Activated naive CD8-positive, alpha-beta T cell treated with anti-CD3 and anti-CD28 coated beads, Interleukin-2, amount 10 ng/mL, durations not matched to agents 7 days and 5 days (primary cell): ENCODE measurements around the gene LMTK2. TPM values are rescaled to one million over a fixed set of nuclear protein-coding genes. Genes with fewer than 3 reads are reported as not detected.

Experiments
- ATAC-seq: fragments of 150-1000 bp; cut with Tn5 transposase; one replicate; pipeline ENCODE4 v1.10.0; 2021; ENCODE audit warnings: low read depth, moderate library complexity
- POLR2A ChIA-PET: fragments of 350-600 bp; sonication (Branson Sonifier 250); formaldehyde crosslinking; loops from one replicate; lab custom pipeline; 2021; ENCODE audit warnings: antibody characterized with exemption; lab: Charles Lee
- DNase-seq: peaks from one replicate; pipeline ENCODE4 v3.0.0; 2021
- H3K27ac Mint-ChIP-seq: one replicate; pipeline ENCODE4 v1.8.0; 2022; ENCODE audit warnings: mild to moderate bottlenecking, mixed read lengths
- H3K27me3 Mint-ChIP-seq: one replicate; pipeline ENCODE4 v1.8.0; 2022; ENCODE audit warnings: mild to moderate bottlenecking, moderate library complexity, mixed read lengths
- H3K36me3 Mint-ChIP-seq: one replicate; pipeline ENCODE4 v1.8.0; 2021; ENCODE audit warnings: mild to moderate bottlenecking, mixed read lengths
- H3K4me1 Mint-ChIP-seq: one replicate; pipeline ENCODE4 v1.8.0; 2021; ENCODE audit warnings: mixed read lengths
- H3K4me3 Mint-ChIP-seq: one replicate; pipeline ENCODE4 v1.8.0; 2022; ENCODE audit warnings: mild to moderate bottlenecking, moderate library complexity, mixed read lengths
- H3K9me3 Mint-ChIP-seq: one replicate; pipeline ENCODE4 v1.8.0; 2021; ENCODE audit warnings: mixed read lengths
- total RNA-seq, 2 experiments: library from RNA; stranded (reverse); gene quantifications; one replicate each; pipeline ENCODE4 v1.2.3, GENCODE V29; 2021

The LMTK2 gene
- total RNA-seq, 2 experiments from 2014 or later = 13.1 to 13.5 TPM

GRCh38 chr7:98209166-98209920 lies 102.7 kb downstream of the LMTK2 start:
- Mint-ChIP-seq H3K4me3 (no peak overlapping the region), H3K27me3 (no peaks in the 10 kb centered on the region), H3K9me3 (no peaks in the 10 kb centered on the region), H3K36me3 (peaks cover 9% of the 10 kb centered on the region), H3K4me1 (peaks cover 3% of the 10 kb centered on the region), H3K27ac (no peak overlapping the region)
- POLR2A ChIA-PET = no interaction called here
- ATAC-seq (no peak), DNase-seq (no peak)

GRCh38 chr7:98210513-98211220 lies 104.0 kb downstream of the LMTK2 start:
- no peak for ATAC-seq

GRCh38 chr7:98211221-98211675 lies 104.6 kb downstream of the LMTK2 start, which contains the start of gene BHLHA15:
TSS of gene BHLHA15 (plus strand) at chr7:98211439. CDS start at chr7:98212310, 871 bp downstream.
- Mint-ChIP-seq H3K4me3 (peak within 1 kb of the TSS; percentile 39), H3K9me3 (no peaks in the 10 kb centered on the region), H3K27me3 (no peaks in the 10 kb centered on the region), H3K27ac (no peak within 1 kb of the TSS), H3K36me3 (peaks cover 2% of the 10 kb centered on the region), H3K4me1 (no peaks in the 10 kb centered on the region)
- POLR2A ChIA-PET = no interaction called here
- ATAC-seq (peak; percentile 26), DNase-seq (no peak)

More at GRCh38 chr7:98210513-98211220, 104.0 kb downstream of the LMTK2 start:
- POLR2A ChIA-PET = no interaction called here
- peaks cover 5% of the 10 kb centered on the region for H3K36me3 Mint-ChIP-seq
- H3K27ac Mint-ChIP-seq = no peak overlapping the region
- H3K27me3 Mint-ChIP-seq = no peaks in the 10 kb centered on the region
- no peak for DNase-seq
- H3K4me1 Mint-ChIP-seq = no peaks in the 10 kb centered on the region
- H3K9me3 Mint-ChIP-seq = no peaks in the 10 kb centered on the region
- no peak overlapping the region for H3K4me3 Mint-ChIP-seq

- Mint-ChIP-seq H3K27ac (no peak overlapping the region), H3K36me3 (peaks cover 2% of the 10 kb centered on the region), H3K4me1 (no peaks in the 10 kb centered on the region), H3K4me3 (peak overlapping the region; percentile 39), H3K9me3 (no peaks in the 10 kb centered on the region), H3K27me3 (no peaks in the 10 kb centered on the region)
- ATAC-seq (no peak), DNase-seq (no peak)
- POLR2A ChIA-PET = interaction anchor here (1.3 kb wide), 1 partner anchor 39 kb away, joined by 4 read pairs; no protein-coding TSS in a partner anchor
These were observed 105.2 kb downstream of the LMTK2 start for GRCh38 chr7:98211676-98212531.

- H3K27ac Mint-ChIP-seq = no peak overlapping the region
- ATAC-seq (no peak), DNase-seq (no peak)
- H3K27me3 Mint-ChIP-seq = no peaks in the 10 kb centered on the region
- POLR2A ChIA-PET = interaction anchor here (1.3 kb wide), 1 partner anchor 38 kb away, joined by 4 read pairs; no protein-coding TSS in a partner anchor
- H3K9me3 Mint-ChIP-seq = no peaks in the 10 kb centered on the region
- no peaks in the 10 kb centered on the region for H3K36me3 Mint-ChIP-seq
- no peaks in the 10 kb centered on the region for H3K4me1 Mint-ChIP-seq
- H3K4me3 Mint-ChIP-seq = no peak overlapping the region
These were observed 105.9 kb downstream of the LMTK2 start for GRCh38 chr7:98212532-98213041.

GRCh38 chr7:98213296-98213887 lies 106.7 kb downstream of the LMTK2 start:
- no peaks in the 10 kb centered on the region for H3K27me3 Mint-ChIP-seq
- no peaks in the 10 kb centered on the region for H3K9me3 Mint-ChIP-seq
- H3K4me3 Mint-ChIP-seq = no peak overlapping the region
- no peaks in the 10 kb centered on the region for H3K36me3 Mint-ChIP-seq
- no peak overlapping the region for H3K27ac Mint-ChIP-seq
- peaks cover 3% of the 10 kb centered on the region for H3K4me1 Mint-ChIP-seq
- ATAC-seq (no peak), DNase-seq (no peak)
- POLR2A ChIA-PET = interaction anchor here (1.1 to 1.7 kb wide), 2 partner anchors 11 to 66 kb away, joined by 4 to 5 read pairs; no protein-coding TSS in a partner anchor

- H3K36me3 Mint-ChIP-seq = peaks cover under 1% of the 10 kb centered on the region
- H3K4me3 Mint-ChIP-seq = no peak overlapping the region
- ATAC-seq = no peak
- POLR2A ChIA-PET = interaction anchor here (0.9 to 1.7 kb wide), 3 partner anchors 12 to 66 kb away, joined by 4 to 5 read pairs (median 5); no protein-coding TSS in a partner anchor
- H3K27me3 Mint-ChIP-seq = no peaks in the 10 kb centered on the region
- H3K4me1 Mint-ChIP-seq = peaks cover 6% of the 10 kb centered on the region
- no peak for DNase-seq
- H3K27ac Mint-ChIP-seq = no peak overlapping the region
- no peaks in the 10 kb centered on the region for H3K9me3 Mint-ChIP-seq
These were observed 107.5 kb downstream of the LMTK2 start for GRCh38 chr7:98213888-98214810.

- no peak for DNase-seq
- peaks cover 5% of the 10 kb centered on the region for H3K36me3 Mint-ChIP-seq
- peaks cover 6% of the 10 kb centered on the region for H3K4me1 Mint-ChIP-seq
- H3K27ac Mint-ChIP-seq = no peak overlapping the region
- no peaks in the 10 kb centered on the region for H3K27me3 Mint-ChIP-seq
- no peaks in the 10 kb centered on the region for H3K9me3 Mint-ChIP-seq
- no peak for ATAC-seq
- no peak overlapping the region for H3K4me3 Mint-ChIP-seq
- POLR2A ChIA-PET = interaction anchor here (0.9 to 1.7 kb wide), 2 partner anchors 13 to 36 kb away, joined by 5 read pairs; no protein-coding TSS in a partner anchor
These were observed 108.2 kb downstream of the LMTK2 start for GRCh38 chr7:98214811-98215321.

GRCh38 chr7:98215561-98216495 lies 109.2 kb downstream of the LMTK2 start:
- ATAC-seq (no peak), DNase-seq (no peak)
- POLR2A ChIA-PET = interaction anchor here (0.7 kb wide), 1 partner anchor 37 kb away, joined by 3 read pairs; no protein-coding TSS in a partner anchor
- no peak overlapping the region for H3K27ac Mint-ChIP-seq
- peaks cover 6% of the 10 kb centered on the region for H3K4me1 Mint-ChIP-seq
- no peaks in the 10 kb centered on the region for H3K27me3 Mint-ChIP-seq
- no peak overlapping the region for H3K4me3 Mint-ChIP-seq
- H3K36me3 Mint-ChIP-seq = peaks cover 5% of the 10 kb centered on the region
- no peaks in the 10 kb centered on the region for H3K9me3 Mint-ChIP-seq

- H3K36me3 Mint-ChIP-seq = peaks cover 5% of the 10 kb centered on the region
- no peak for ATAC-seq
- DNase-seq = no peak
- no peaks in the 10 kb centered on the region for H3K9me3 Mint-ChIP-seq
- POLR2A ChIA-PET = interaction anchor here (0.7 kb wide), 2 partner anchors 18 to 36 kb away, joined by 3 to 5 read pairs; no protein-coding TSS in a partner anchor
- no peak overlapping the region for H3K4me3 Mint-ChIP-seq
- H3K27me3 Mint-ChIP-seq = no peaks in the 10 kb centered on the region
- peaks cover 6% of the 10 kb centered on the region for H3K4me1 Mint-ChIP-seq
- H3K27ac Mint-ChIP-seq = no peak overlapping the region
These were observed 110.4 kb downstream of the LMTK2 start for GRCh38 chr7:98216941-98217622.
